WTC11 (cell line): ENCODE data around the gene CD247. TPM values are rescaled to one million over a fixed set of nuclear protein-coding genes. Genes with fewer than 3 reads are reported as not detected.

Experiments
- ATAC-seq: fragments of 200-7000 bp; cut with Tn5 transposase; 2 replicates; pipeline ENCODE4 v1.10.0; 2021; ENCODE audit warnings: mild to moderate bottlenecking, moderate library complexity
- CTCF ChIA-PET: fragments of 300-600 bp; sonication (Branson Sonifier 250); formaldehyde crosslinking; loops from one replicate; lab custom pipeline; 2021; ENCODE audit warnings: antibody characterized with exemption; lab: Charles Lee
- POLR2A ChIA-PET: fragments of 350-600 bp; sonication (Branson Sonifier 250); formaldehyde crosslinking; loops from one replicate; lab custom pipeline; 2021; ENCODE audit warnings: antibody characterized with exemption; lab: Charles Lee
- DNase-seq: peaks from one replicate; pipeline ENCODE4 v3.0.0; 2021; ENCODE audit warnings: low spot score
- H3K27ac Mint-ChIP-seq: 2 replicates; pipeline ENCODE4 v1.8.0; 2021; ENCODE audit warnings: mixed read lengths
- H3K27me3 Mint-ChIP-seq: 2 replicates; pipeline ENCODE4 v1.8.0; 2021; ENCODE audit warnings: low read depth, mild to moderate bottlenecking, moderate library complexity, mixed read lengths
- H3K36me3 Mint-ChIP-seq: 2 replicates; pipeline ENCODE4 v1.8.0; 2021; ENCODE audit warnings: mixed read lengths
- H3K4me1 Mint-ChIP-seq: 2 replicates; pipeline ENCODE4 v1.8.0; 2022; ENCODE audit warnings: mixed read lengths
- H3K4me3 Mint-ChIP-seq: 2 replicates; pipeline ENCODE4 v1.8.0; 2021; ENCODE audit warnings: mild to moderate bottlenecking, moderate library complexity, mixed read lengths
- H3K9me3 Mint-ChIP-seq: 2 replicates; pipeline ENCODE4 v1.8.0; 2021; ENCODE audit warnings: mixed read lengths
- ATF6 ChIP-seq: sonication (generic); formaldehyde crosslinking; IDR thresholded peaks from 2 replicates; pipeline ENCODE4 v1.8.1; 2023; ENCODE audit warnings: mild to moderate bottlenecking, missing genetic modification reagents
- CBFB ChIP-seq: sonication (generic); formaldehyde crosslinking; IDR thresholded peaks from 2 replicates; pipeline ENCODE4 v1.8.1; 2022; ENCODE audit warnings: mild to moderate bottlenecking, low read depth, missing genetic modification reagents
- CDX4 ChIP-seq: fragments of 250-450 bp; sonication (Bioruptor Pico); IDR thresholded peaks from 2 replicates; pipeline ENCODE4 v1.9.0; 2021; ENCODE audit warnings: moderate library complexity, mild to moderate bottlenecking, inconsistent platforms, borderline replicate concordance
- ETV6 ChIP-seq: sonication (generic); formaldehyde crosslinking; IDR thresholded peaks from 2 replicates; pipeline ENCODE4 v1.8.1; 2022; ENCODE audit warnings: mild to moderate bottlenecking, missing genetic modification reagents
- HMGA2 ChIP-seq: fragments of 250-450 bp; sonication (Bioruptor Pico); IDR thresholded peaks from 2 replicates; pipeline ENCODE4 v1.4.0; 2021; ENCODE audit warnings: mild to moderate bottlenecking, moderate library complexity
- NFYB ChIP-seq: sonication (generic); formaldehyde crosslinking; conservative IDR thresholded peaks from 2 replicates; pipeline ENCODE4 v1.8.0; 2022; ENCODE audit warnings: low read depth, missing genetic modification reagents
- NR2C2 ChIP-seq: sonication (generic); formaldehyde crosslinking; IDR thresholded peaks from 2 replicates; pipeline ENCODE4 v1.8.0; 2022; ENCODE audit warnings: mild to moderate bottlenecking, missing genetic modification reagents
- NR3C1 ChIP-seq: sonication (generic); formaldehyde crosslinking; conservative IDR thresholded peaks from 2 replicates; pipeline ENCODE4 v1.8.1; 2023; ENCODE audit warnings: low read depth, mild to moderate bottlenecking, missing genetic modification reagents
- PRDM15 ChIP-seq: sonication (generic); formaldehyde crosslinking; IDR thresholded peaks from 2 replicates; pipeline ENCODE4 v1.8.0; 2022; ENCODE audit warnings: missing genetic modification reagents
- STAT6 ChIP-seq: sonication (generic); formaldehyde crosslinking; conservative IDR thresholded peaks from 2 replicates; pipeline ENCODE4 v1.8.1; 2023; ENCODE audit warnings: mild to moderate bottlenecking, low read depth, missing genetic modification reagents, moderate library complexity
- ZBTB21 ChIP-seq: sonication (generic); formaldehyde crosslinking; IDR thresholded peaks from 2 replicates; pipeline ENCODE4 v1.8.1; 2023; ENCODE audit warnings: mild to moderate bottlenecking, missing genetic modification reagents, borderline replicate concordance
- ZMAT4 ChIP-seq: fragments of 250-450 bp; sonication (Bioruptor Pico); IDR thresholded peaks from 2 replicates; pipeline ENCODE4 v1.9.0; 2021; ENCODE audit warnings: mild to moderate bottlenecking
- ZNF416 ChIP-seq: fragments of 250-450 bp; sonication (Bioruptor Pico); IDR thresholded peaks from 2 replicates; pipeline ENCODE4 v1.9.0; 2021; ENCODE audit warnings: mild to moderate bottlenecking, inconsistent platforms
- ZNF532 ChIP-seq: fragments of 250-450 bp; sonication (Bioruptor Pico); IDR thresholded peaks from 2 replicates; pipeline ENCODE4 v1.9.0; 2021; ENCODE audit warnings: mild to moderate bottlenecking, borderline replicate concordance
- total RNA-seq: library from RNA; stranded (reverse); gene quantifications from 3 replicates; pipeline ENCODE4 v1.2.3, GENCODE V29; 2021

CD247 gene
- total RNA-seq, 1 experiment from 2014 or later = 1.8 TPM

GRCh38 chr1:167404161-167404888 is 114.0 kb downstream of the CD247 start:
- Mint-ChIP-seq H3K4me3 (no peak overlapping the region), H3K4me1 (peaks cover 3% of the 10 kb centered on the region; the same call in 1 of the 2 replicates), H3K27ac (no peak overlapping the region; the same call in 1 of the 2 replicates), H3K36me3 (peaks cover 32% of the 10 kb centered on the region), H3K27me3 (no peaks in the 10 kb centered on the region), H3K9me3 (no peaks in the 10 kb centered on the region)
- ChIA-PET POLR2A (no interaction called here), CTCF (interaction anchor here (0.6 to 1.0 kb wide), 3 partner anchors 64 to 231 kb away, joined by 3 to 4 read pairs (median 3); no protein-coding TSS in a partner anchor)
- TF ChIP-seq ETV6 (CRISPR knock-in tag) (no peak), CDX4 (CRISPR knock-in tag) (no peak), ATF6 (no peak), STAT6 (no peak), PRDM15 (CRISPR knock-in tag) (no peak), CBFB (CRISPR knock-in tag) (no peak), NR3C1 (CRISPR knock-in tag) (no peak), ZMAT4 (CRISPR knock-in tag) (no peak), ZBTB21 (CRISPR knock-in tag) (no peak), NR2C2 (no peak), HMGA2 (CRISPR knock-in tag) (no peak), NFYB (CRISPR knock-in tag) (no peak), ZNF416 (CRISPR knock-in tag) (no peak), ZNF532 (CRISPR knock-in tag) (no peak)
- no peak for ATAC-seq
- DNase-seq = no peak
